Astrocyte (in vitro differentiated cells and primary cell): ENCODE measurements around the gene HSPG2.

ENCODE experiments used
- EZH2 ChIP-seq: IDR thresholded peaks from 2 replicates; pipeline ENCODE4 v1.6.1; 2012; ENCODE audit warnings: mild to moderate bottlenecking, low read length, inconsistent platforms; ENCODE audit not compliant: insufficient read depth
- TF ChIP-seq, protein P1 (sequence below): IDR thresholded peaks from 2 replicates; pipeline ENCODE4 v1.5.1; 2011; ENCODE audit warnings: low read depth, mild to moderate bottlenecking, inconsistent platforms, low read length, moderate library complexity; ENCODE audit not compliant: insufficient read depth

DNA sequence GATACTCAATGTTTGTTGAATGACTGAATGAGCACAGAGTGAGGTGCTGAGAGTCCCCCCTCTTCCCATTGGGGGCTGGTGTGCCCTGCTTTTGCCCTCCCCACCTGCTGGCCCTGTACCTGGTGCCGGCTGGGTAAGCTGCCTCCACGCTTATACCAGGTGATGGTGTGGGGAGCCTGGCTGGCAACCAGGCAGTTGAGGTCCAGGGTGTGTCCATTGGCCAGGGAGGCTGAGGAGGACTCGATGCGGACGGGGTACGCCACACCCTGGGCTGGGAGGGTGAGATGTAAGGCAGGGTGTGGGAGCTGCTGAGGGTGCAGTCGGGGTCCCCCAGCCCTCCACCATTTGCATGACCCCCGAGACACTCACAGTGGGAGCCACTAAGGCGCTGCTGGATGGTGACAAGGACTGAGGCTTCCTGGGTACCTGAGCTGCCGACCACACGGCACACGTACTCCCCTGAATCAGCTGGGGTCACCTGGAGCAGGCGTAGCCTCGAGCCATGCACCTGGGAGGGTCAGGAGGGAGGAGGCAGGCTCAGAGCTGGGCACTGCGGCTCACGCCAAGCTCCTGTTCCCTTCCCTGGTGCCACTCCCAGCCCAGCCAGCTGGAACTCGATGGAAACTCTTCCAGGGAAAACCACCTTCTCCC lies 88.5 kb downstream of the HSPG2 start:
- no peak for TF ChIP-seq EZH2
- TF ChIP-seq, protein P1, sequence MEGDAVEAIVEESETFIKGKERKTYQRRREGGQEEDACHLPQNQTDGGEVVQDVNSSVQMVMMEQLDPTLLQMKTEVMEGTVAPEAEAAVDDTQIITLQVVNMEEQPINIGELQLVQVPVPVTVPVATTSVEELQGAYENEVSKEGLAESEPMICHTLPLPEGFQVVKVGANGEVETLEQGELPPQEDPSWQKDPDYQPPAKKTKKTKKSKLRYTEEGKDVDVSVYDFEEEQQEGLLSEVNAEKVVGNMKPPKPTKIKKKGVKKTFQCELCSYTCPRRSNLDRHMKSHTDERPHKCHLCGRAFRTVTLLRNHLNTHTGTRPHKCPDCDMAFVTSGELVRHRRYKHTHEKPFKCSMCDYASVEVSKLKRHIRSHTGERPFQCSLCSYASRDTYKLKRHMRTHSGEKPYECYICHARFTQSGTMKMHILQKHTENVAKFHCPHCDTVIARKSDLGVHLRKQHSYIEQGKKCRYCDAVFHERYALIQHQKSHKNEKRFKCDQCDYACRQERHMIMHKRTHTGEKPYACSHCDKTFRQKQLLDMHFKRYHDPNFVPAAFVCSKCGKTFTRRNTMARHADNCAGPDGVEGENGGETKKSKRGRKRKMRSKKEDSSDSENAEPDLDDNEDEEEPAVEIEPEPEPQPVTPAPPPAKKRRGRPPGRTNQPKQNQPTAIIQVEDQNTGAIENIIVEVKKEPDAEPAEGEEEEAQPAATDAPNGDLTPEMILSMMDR = no peak
